Activated CD4-positive, alpha-beta T cell treated with anti-CD3 and anti-CD28 coated beads for 4 hours (primary cell): Measurements from ENCODE around the gene ATP4B.
"Not testable (repeated sequence)": the region's sequence is repeated elsewhere in the genome, so short reads cannot be mapped to it uniquely, and the experiment has no call there.

Experiments
- DNase-seq, 2 donors: peaks; one replicate each; pipeline ENCODE4 v3.0.0-alpha.2; 2020

Gene ATP4B

DNA sequence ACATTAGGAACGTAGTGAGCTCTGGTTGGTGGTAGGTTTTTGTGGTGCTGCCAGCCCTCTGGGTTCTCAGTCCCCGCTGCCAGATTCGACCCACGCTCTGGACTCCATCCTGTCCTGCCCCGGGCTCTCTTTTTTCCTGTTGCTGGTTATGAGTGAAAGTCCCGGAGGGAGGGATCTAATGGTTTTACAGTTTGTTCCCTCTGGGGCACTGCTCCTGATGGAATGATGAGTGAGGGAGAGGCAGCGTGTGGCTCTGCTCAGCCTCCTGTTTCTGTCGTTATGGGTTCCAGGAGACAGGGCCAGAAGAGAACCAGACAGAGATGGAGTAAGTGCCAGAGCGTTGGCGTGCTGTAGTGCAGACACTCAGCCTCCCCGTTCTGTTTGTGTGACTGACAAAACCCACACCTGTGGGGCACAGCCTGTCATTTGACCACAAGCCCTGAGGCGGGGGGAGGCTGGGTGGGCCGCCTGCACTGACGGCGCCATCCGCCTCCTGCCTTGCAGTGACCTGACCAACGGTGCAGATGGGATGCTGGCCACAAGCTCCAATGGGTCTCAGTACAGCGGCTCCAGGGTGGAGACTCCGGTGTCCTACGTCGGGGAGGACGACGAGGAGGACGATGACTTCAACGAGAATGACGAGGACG, 18.3 kb downstream of the ATP4B start:
- DNase-seq = no peak

DNA sequence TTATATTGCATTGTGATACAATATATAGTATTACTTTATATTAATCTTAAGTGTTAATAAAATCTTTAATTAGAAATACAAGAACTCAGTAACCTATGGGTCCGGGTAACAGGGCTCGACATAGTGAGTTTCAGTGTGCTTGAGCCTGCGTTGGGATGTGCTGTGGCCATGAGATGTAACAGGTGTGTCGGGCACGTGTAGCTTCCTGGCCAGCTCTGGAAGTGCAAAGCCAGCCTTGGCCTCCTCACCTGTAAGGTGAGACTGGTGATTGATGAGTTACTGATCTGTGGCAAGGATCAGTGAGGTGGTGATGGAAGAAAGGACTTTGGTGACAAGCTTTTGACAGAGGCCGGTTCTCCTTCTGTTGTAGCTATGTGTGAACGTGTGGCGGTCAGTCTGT, 19.2 kb downstream of the ATP4B start:
- DNase-seq = no peak

DNA sequence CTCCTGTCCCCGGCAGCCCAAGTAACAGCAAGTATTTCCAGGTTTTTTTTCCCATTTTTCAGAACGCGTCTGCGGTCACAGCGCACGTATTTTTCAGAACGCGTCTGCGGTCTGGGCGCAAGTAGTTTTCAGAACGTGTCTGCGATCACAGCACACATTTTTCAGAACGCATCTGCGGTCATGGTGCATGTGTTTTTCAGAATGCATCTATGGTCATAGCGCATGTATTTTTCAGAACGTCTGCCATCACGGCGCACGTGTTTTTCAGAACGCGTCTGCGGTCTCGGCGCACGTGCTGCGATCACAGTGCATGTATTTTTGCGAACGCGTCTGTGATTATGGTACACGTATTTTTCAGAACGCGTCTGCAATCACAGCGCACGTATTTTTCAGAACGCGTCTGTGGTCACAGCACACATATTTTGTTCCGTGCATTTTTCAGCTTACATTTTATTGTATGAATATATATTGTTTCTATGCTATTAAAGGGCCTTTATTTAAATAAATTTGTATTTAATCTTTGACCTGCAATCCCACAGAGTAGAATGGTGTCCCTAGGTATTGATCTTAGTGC, 19.7 kb downstream of the ATP4B start:
- DNase-seq = no peak

DNA sequence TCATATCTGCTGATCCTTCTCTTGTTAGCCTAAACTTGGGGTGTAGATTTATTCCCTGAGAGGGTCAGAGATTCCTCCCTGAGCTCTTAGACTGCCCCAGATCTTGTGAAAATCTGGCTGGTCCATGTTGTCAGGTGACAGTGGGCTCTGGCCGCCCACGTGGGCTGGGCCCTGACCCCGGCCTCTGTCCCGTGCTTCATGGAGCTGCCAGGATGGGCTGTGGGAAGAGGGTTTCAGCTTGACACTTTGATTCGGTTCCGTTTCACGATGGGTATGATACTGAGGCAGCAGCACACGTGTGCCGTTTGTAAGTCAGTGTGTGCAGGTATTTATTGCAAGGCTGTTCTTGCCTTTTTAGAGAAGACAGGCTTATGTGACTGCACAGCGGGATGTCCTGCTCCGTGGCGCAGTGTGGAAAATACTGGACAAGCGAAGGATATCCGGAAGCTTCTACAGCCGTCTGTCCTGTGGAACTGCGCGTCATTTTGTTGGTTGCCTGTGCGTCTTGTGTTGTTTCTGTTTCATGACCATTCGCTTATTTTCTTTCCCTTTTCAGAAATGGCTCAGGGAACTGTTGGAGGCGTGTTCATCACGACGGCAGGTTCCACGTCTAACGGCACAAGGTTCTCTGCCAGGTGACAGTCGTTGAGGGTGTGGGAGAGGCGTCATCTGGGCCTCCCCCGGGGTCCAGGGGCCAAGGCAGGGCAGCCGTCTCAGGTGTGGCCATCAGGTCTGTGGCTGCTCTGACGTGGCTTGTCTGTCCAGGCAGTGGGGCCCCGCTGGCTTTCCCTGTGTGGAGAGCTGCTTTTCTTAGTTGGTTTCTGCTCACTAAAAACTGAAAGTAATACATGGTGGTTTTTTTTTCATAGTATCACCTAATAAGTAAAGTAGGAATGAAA, 20.5 kb downstream of the ATP4B start:
- DNase-seq = no peak

DNA sequence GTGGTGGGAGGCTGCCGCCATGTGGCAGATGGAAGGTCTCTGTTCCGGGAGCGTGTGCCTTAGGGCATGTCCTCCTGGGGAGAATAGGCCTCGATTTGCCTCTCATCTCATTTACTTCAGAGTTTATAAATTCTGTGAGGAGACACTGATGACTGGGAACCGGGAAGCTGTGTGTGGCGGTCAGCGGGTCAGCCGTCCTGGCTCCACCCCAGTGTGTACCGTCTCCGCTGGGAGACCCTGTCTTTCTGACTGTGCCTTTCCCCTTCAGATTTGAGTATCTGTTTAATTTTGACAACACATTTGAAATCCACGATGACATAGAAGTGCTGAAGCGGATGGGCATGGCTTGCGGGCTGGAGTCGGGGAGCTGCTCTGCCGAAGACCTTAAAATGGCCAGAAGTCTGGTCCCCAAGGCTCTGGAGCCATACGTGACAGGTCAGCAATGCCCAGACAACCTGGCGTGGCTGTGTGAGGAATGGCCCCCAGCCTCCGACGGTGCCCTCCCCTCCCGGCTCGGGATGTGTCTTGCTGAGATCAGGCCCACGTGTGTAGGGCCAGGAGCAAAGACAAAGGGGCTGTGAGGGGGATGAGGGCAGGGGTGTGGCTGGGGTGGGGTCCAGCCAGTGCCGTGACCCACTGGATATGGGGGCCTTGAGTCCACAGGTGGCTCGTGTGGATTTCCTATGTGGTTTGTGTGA, 21.6 kb downstream of the ATP4B start:
- DNase-seq = no peak

DNA sequence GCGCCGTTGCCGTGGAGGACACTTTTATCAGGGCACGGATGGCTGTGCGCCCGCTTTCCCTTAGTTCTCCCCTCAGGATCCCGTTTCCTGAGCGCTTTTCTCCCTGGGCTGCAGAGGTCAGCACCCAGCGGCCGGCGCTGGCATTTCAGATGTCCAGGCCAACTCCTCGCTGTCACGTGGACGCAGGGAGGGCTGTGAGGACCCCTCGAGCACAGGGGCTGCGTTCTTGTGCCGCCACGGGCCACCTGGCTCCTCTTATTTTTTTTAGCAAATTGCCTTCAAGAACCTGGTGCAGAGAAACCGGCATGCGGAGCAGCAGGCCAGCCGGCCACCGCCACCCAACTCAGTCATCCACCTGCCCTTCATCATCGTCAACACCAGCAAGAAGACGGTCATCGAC, 22.3 kb downstream of the ATP4B start:
- no peak for DNase-seq

DNA sequence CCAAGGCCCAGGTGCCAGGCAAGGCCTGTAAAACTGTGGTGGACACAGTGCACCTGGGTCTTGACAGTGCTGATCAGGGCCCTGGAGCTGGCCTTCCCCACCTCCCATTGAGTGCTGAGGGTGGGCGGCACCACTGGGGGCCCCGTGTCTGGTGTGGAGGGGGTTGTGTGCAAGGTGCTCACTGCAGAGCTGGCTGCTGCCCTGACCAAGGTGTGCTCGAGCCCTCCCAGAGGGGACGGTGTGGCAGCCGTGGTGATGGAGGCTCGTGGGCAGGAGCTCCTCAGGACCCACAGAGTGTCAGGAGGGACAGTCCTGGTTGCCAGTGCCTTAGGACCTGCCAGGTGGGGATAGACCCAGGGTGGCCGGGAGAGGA, 23.0 kb downstream of the ATP4B start:
- no peak for DNase-seq

DNA sequence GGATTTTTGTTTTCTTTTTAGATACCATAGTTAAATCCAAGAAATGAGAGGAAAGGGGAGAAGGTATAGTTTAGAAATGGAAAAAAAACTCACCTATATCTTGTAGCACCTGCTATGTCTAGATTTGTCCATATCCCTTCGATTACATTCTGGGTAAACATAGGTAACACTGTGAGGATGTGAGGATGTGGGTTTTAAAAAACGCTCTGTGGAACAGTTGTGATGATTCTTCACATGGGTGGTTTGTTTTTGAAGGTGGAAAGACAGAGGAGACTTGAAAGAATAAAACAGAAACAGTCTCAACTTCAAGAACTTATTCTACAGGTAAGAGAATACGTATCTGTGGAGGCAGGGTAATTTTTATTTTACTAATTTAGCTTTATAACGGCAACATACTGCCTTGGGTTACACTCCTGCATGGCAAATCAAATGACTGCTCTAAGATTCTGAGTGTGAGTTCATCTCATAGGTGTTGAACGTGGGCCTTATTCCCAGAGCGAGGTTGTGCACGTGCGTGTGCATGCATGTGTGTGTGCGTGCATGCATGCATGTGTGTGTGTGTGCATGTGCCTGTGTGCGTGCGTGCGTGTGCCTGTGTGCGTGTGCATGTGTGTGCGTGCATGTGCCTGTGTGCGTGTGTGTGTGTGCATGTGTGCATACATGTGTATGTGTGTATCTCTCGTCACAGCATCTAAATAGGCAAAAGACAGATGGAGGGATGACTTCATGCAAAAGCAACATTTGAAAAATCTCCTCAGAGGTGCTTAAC, 23.5 kb downstream of the ATP4B start:
- no peak for DNase-seq

DNA sequence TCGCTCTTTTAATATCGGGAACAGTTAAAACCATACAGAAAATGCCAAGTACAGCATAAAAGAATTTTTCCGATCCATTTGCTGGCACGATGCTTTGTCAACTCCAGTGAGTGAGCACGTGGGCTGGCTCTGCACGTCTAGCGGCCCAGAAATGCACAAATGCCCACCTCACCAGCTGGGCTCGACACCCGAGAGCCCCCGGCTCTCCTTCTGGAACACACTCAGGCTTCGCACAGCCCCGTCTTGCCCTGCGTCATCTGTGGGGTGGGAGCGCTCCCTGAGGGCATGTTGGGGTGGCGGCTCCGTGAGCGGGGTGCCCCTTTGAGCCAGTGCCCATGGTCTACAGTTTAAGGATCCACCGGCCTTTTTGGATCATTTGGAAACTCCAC, 24.5 kb downstream of the ATP4B start:
- DNase-seq = no peak

DNA sequence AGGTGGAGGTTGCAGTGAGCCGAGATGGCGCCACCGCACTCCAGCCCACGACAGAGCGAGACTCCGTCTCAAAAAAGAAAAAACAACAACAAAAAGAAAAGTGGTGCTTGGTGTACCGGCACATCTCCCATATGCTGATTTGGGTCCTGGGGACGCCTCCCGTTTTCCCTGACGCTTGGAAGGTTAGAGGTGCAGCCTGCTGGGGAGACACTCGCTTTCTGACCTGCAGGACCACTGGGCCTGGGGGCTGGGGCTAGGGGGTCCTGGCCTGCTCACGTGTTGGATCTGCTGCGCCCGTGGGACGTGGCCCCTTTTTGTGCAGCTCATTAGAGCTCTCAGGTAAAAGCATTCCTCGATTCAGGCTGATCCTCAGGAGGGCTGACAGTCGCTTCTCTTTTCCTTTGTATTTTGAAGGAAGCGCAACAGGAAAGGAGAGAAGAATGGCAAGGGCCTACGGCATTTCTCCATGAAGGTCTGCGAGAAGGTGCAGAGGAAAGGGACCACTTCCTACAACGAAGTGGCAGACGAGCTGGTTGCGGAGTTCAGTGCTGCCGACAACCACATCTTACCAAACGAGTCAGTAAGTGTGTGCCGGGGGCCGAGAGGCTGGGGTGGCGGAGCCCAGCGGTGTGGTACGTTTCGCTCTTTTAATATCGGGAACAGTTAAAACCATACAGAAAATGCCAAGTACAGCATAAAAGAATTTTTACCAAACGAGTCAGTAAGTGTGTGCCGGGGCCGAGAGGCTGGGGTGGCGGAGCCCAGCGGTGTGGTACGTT, 25.1 kb downstream of the ATP4B start:
- DNase-seq = no peak

DNA sequence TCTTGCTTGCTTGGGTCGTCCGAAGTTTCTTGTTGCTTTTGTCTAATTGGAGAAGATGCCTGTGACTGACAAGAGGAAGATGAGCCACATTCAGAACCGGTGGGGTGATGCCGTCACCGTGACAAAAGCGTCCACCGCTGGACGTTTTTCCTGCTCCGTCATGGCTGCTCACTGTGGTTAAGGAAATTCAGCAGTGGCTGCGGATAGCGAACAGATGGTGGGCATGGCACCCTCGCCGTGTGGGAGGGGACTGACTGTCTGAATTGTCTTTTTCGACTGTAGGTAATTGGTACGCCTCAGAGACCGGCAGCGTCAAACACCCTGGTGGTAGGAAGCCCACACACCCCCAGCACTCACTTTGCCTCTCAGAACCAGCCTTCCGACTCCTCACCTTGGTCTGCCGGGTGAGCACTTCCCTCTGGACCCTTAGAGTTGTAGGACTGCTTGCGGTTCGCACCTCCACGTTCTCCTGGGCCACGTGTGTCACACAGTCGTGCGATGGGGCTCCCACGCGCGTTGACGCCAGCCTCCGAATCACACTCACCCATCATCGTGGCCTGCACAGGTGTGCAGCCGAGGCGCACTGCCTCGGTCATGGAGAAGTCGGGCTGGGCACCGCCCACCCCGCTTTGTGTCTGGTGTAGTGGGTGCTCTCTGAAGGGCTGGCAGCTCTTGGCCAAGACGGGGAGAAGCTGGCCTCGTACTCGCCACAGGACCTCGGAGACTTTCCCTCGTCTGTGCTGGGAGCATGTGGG, 26.5 kb downstream of the ATP4B start:
- DNase-seq = no peak

DNA sequence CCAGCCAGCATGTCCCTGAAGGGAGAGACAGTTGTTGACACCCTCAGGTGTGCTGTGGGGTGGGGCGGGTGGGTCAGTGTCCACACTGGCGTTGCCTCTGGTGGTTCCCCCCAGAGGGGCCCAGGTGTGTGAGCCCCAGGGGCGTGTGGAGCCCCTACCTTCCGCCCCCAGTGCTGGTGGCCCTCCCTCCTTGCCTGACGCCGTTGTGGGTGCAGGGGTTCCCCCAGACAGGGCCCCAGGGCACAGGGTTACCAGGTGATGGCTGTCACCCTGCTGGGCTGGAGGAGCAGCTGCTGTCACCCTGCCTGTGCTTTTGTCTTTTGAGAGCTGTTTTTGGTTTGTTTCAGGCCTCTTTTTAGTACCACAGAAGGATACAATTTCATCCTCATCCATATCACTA, 27.2 kb downstream of the ATP4B start:
- no peak for DNase-seq

DNA sequence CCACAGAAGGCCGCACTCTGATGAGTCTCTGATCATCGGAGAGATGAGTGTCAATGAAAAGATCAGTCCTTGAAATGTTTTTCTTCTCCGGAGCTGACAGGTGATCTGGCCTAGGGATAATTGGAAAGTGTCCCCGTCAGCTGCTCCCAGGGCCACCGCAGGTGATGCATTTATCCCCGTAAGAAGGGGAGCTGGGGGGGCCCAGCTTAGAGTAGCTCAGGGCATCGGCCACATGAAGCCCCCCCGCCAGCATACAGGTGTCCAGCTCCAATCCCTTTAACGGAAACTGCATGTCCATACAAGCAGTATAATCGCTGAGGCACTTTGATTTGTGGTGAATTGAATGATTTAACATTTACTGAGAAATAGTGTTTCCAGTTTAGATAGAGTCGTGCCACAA, 27.7 kb downstream of the ATP4B start:
- DNase-seq = no peak

DNA sequence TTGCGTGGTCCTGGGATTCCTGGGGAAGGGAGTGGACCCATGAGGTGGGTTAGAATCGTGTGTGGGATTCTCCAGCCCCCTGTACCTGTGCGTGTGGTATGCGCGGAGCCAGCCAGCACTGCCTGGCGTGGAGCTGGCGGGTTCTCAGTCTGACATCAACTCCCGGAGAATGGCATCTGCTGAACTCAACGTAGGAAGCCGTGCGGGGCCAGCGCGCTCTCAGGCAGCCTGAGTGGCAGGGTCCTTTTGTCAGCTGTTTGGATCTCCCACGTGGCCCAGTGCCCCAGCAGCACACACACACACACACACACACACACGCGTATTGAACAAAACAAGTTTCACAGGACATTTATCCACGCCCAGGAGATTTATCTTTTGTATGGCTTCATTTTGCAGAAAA, 28.1 kb downstream of the ATP4B start:
- DNase-seq = no peak

DNA sequence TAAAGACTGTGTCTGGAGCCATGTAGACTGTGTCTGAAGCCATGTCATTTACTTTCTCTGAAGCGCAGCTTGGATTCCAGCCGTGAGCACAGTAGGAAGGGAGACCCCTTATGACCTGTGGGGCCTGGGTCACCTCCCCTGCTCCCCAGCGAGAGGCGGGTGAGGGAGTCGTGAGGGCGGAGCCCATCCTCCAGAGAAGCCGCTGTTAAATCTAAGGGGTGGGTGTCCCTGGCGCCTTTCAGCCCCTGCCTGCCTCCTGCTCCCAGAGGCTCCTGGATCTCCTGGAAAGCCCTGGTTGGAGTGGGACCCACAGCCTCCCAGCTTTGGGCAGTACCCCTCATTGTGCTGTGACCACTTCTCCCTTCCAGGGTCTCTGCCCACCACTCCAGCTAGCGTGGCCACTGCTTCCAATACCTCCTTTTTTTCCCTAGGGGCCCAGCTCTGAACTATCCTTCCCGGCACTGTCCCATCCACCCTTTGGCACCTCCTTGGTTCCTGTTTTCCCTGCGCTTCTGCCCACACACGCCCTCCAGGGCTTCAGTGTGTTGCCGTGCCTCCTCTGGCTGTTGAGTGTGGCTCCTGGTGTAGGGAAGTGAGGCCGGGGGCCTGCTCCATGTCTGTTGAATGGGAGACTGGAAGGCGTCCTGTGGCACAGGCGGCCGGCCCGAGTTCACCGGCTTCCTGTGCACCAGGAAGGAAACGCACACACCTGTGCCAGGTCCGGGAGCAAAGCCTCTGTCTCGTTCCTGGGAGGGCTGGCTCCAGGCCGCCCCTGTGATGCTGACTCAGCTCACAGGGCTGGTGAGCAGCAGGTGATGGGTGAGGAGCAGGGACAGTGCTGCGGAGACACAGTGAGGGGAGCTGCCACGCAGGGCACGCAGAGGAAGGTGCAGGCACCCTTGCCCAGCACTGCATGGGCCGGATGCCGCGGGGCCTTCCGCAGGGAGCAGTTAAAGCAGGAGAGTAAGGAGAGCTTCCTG, 29.4 kb downstream of the ATP4B start:
- DNase-seq = no peak

DNA sequence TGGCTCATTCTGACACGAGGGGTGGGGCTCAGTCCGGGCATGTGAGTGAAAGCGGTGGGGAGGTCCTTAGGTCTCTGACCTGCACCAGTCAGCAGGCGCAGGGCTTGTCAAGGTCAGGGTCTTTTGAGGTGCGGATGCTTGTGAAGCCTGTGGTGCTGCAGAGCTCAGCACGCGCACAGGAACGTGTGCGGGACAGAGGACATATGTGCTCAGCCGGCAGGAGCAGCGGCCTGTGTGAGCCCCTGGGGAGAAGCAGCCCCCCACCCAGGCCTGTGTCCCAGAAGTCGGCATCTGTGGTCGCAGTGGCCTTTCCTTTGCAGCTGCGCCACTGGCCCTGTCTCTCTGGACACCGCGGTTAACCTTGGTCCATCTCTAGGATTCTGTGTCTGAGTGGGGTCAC, 30.9 kb downstream of the ATP4B start:
- DNase-seq = no peak

DNA sequence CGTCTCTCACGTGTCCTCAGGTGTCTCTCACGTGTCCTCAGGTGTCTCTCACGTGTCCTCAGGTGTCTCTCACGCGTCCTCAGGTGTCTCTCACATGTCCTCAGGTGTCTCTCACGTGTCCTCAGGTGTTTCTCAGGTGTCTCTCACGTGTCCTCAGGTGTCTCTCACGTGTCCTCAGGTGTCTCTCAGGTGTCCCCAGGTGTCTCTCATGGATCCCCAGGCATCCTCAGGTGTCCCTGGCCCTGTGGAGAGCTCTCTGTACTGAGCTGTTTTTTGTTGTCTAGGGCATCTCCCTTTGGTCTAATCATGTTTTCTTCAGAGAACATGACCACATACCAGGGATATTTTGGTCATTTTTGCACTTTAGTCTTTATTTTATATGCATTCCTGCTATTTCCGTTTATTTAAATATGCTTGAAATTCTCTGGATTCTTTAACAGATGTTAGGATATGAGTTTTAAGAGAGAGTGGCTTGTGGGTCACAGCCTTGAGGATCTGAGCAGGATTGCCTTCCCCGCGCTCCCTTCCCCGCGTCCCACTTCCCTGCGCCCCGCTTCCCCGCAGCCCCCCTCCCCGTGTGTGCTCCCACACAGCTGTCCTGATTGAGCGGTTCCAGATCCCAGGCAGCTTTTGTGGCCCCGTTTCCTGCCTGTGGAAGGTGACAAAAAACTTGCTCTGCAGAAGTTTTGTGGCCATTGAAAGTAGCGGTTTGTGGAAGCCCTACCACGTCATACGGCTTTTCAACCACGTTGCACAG, 31.9 kb downstream of the ATP4B start:
- DNase-seq = no peak

DNA sequence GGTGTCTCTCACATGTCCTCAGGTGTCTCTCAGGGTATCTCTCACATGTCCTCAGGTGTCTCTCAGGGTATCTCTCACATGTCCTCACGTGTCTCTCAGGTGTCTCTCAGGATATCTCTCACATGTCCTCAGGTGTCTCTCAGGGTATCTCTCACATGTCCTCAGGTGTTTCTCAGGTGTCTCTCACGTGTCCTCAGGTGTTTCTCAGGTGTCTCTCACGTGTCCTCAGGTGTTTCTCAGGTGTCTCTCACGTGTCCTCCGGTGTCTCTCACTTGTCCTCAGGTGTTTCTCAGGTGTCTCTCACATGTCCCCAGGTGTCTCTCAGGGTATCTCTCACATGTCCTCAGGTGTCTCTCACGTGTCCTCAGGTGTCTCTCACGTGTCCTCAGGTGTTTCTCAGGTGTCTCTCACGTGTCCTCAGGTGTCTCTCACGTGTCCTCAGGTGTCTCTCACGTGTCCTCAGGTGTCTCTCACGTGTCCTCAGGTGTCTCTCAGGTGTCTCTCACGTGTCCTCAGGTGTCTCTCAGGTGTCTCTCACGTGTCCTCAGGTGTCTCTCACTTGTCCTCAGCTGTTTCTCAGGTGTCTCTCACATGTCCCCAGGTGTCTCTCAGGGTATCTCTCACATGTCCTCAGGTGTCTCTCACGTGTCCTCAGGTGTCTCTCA, 33.2 kb downstream of the ATP4B start:
- DNase-seq = not testable (repeated sequence)

DNA sequence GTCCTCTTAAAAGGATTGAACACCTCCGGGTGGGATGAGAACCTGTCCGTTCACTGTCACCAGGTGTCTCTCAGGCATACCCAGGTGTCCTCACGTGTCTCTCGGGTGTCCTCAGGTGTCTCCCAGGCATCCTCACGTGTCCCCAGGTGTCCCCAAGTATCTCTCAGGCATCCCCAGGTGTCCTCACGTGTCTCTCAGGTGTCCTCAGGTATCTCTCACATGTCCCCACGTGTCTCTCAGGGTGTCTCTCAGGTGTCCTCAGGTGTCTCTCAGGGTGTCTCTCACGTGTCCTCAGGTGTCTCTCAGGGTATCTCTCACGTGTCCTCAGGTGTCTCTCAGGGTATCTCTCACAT, 33.8 kb downstream of the ATP4B start:
- DNase-seq = no peak
